Ishikawa (cell line): ENCODE results near the gene KDM2B.

Experiments
- EP300 ChIP-seq: IDR thresholded peaks from 2 replicates; pipeline ENCODE4 v1.6.1; 2012; ENCODE audit warnings: borderline replicate concordance
- FOXM1 ChIP-seq: IDR thresholded peaks from 2 replicates; pipeline ENCODE4 v1.6.1; 2012; ENCODE audit warnings: low read depth, borderline replicate concordance
- USF1 ChIP-seq: IDR thresholded peaks from 2 replicates; pipeline ENCODE4 v1.6.1; 2012
- ZBTB7A ChIP-seq: IDR thresholded peaks from 2 replicates; pipeline ENCODE4 v1.6.1; 2012; ENCODE audit warnings: low read depth

GRCh38 chr12:121424624-121424975 lies 156.2 kb downstream of the KDM2B start:
- TF ChIP-seq ZBTB7A, result no peak
- no peak for TF ChIP-seq USF1
- no peak for TF ChIP-seq FOXM1
- no peak for TF ChIP-seq EP300
